Sigmoid colon (tissue), 7 donors: Measurements from ENCODE around the gene ANGPT4. TPM values are rescaled to one million over a fixed set of nuclear protein-coding genes. Genes with fewer than 3 reads are reported as not detected.

Experiments used
- DNase-seq: peaks from one replicate; pipeline ENCODE4 v3.0.0-alpha.2; 2019
- H3K27ac ChIP-seq, 4 donors: fragments of 200-600 bp; sonication (generic); one replicate each; pipeline ENCODE4 v1.5.1; 2016 to 2019; ENCODE audit warnings: mild to moderate bottlenecking in 1 of 4
- H3K27me3 ChIP-seq, 3 donors: fragments of 200-600 bp; sonication (generic); one replicate each; pipeline ENCODE4 v1.5.1; 2019; ENCODE audit warnings: mild to moderate bottlenecking in 1 of 3
- H3K36me3 ChIP-seq, 4 donors: fragments of 200-600 bp; sonication (generic); one replicate each; pipeline ENCODE4 v1.5.1; 2016 to 2019
- H3K4me1 ChIP-seq, 4 donors: fragments of 200-600 bp; sonication (generic); one replicate each; pipeline ENCODE4 v1.5.1; 2017 to 2019
- H3K4me3 ChIP-seq, 4 donors: fragments of 200-600 bp; sonication (generic); one replicate each; pipeline ENCODE4 v1.5.1; 2017 to 2019; ENCODE audit warnings: mild to moderate bottlenecking in 2 of 4, moderate library complexity in 1 of 4
- H3K9me3 ChIP-seq, 4 donors: fragments of 200-600 bp in 3 of 4; sonication (generic) in 3 of 4; one replicate each; pipeline versions ENCODE4 v1.5.1 to v1.6.1; 2013 to 2019
- CTCF ChIP-seq, 4 experiments: fragments of 450-650 bp in 3 of 4; fragments of 200-600 bp in 1 of 4; IDR thresholded peaks; one replicate each; pipeline ENCODE4 v1.5.1; 2016 to 2019; ENCODE audit warnings: antibody characterized with exemption in 4 of 4, mild to moderate bottlenecking in 3 of 4, moderate library complexity in 2 of 4
- EP300 ChIP-seq, 4 donors: sonication (generic); formaldehyde crosslinking; IDR thresholded peaks; one replicate each; pipeline ENCODE4 v1.6.1; 2017; ENCODE audit warnings: antibody characterized with exemption in 4 of 4
- POLR2A ChIP-seq, 2 donors: fragments of 450-650 bp; IDR thresholded peaks; one replicate each; pipeline ENCODE4 v1.6.1; 2016; ENCODE audit warnings: antibody characterized with exemption in 2 of 2, mild to moderate bottlenecking in 2 of 2, moderate library complexity in 2 of 2
- POLR2AphosphoS5 ChIP-seq, 4 donors: sonication (generic); formaldehyde crosslinking; IDR thresholded peaks; one replicate each; pipeline ENCODE4 v1.6.1; 2017; ENCODE audit warnings: antibody characterized with exemption in 4 of 4
- WGBS, 2 donors: extraction: QIAGEN DNeasy Blood & Tissue Kit; methylation state at CpG; one replicate each; pipeline ENCODE4 v1.1.7; 2013; 5-methylcytosine and 5-hydroxymethylcytosine counted together
- intact Hi-C: fragments of 100-400 bp; cut with DNase I; formaldehyde crosslinking; loops from one replicate; pipeline ENCODE4 v1.15.1; 2023
- polyA plus RNA-seq, 3 donors: library from polyadenylated mRNA; stranded (reverse); fragments of 200-250 nt; gene quantifications; one replicate each; pipeline ENCODE4 v1.2.3, GENCODE V29; 2013
- total RNA-seq, 4 donors: library from RNA; depleted of rRNA; stranded (reverse); fragments of >200 nt; gene quantifications; one replicate each; pipeline ENCODE4 v1.1.0, GENCODE V29; 2016
- donor health status: healthy with polysubstance abuse.
- donor health status: Bipolar disorder and iron deficiency.
- donor health status: healthy.

The ANGPT4 gene
- total and polyA plus RNA-seq, 7 donors = under 0.01 to 0.28 (median 0.23) TPM; not detected in 3

GRCh38 chr20:917416-917815 lies 1.3 kb upstream of the ANGPT4 start:
- WGBS, 2 donors = 48 to 52% methylated on average over 4 of the region's 4 CpGs
- no peaks in the 10 kb centered on the region for H3K9me3 ChIP-seq
- H3K4me1 ChIP-seq = no peaks in the 10 kb centered on the region
- DNase-seq = no peak
- intact Hi-C loops = no loop called here
- H3K4me3 ChIP-seq = no peak overlapping the region
- TF ChIP-seq POLR2AphosphoS5 (IDR thresholded peaks at IDR 0.05) = no peak
- TF ChIP-seq EP300 (IDR thresholded peaks at IDR 0.05) = no peak
- no peak for TF ChIP-seq CTCF (IDR thresholded peaks at IDR 0.05)
- TF ChIP-seq POLR2A (IDR thresholded peaks at IDR 0.05) = no peak
- no peak overlapping the region for H3K27ac ChIP-seq
- no peaks in the 10 kb centered on the region for H3K36me3 ChIP-seq
- H3K27me3 ChIP-seq = peaks cover 0 to 14% (median 0%) of the 10 kb centered on the region in 3 donors

- WGBS, 2 donors = 34 to 62% methylated on average over 5 of the region's 5 CpGs
- intact Hi-C loops = no loop called here
- Histone ChIP-seq H3K9me3 (no peaks in the 10 kb centered on the region), H3K4me3 (no peak overlapping the region), H3K27me3 (peaks cover 0 to 20% (median 0%) of the 10 kb centered on the region in 3 donors), H3K4me1 (no peaks in the 10 kb centered on the region), H3K36me3 (no peaks in the 10 kb centered on the region), H3K27ac (no peak overlapping the region)
- no peak for DNase-seq
- TF ChIP-seq POLR2A (IDR thresholded peaks at IDR 0.05) (no peak), EP300 (IDR thresholded peaks at IDR 0.05) (no peak), CTCF (IDR thresholded peaks at IDR 0.05) (no peak), POLR2AphosphoS5 (IDR thresholded peaks at IDR 0.05) (no peak)
Measured at GRCh38 chr20:916825-917224, 691 bp upstream of the ANGPT4 start.

GRCh38 chr20:914727-915498 lies 1.2 kb downstream of the ANGPT4 start:
- TF ChIP-seq EP300 (IDR thresholded peaks at IDR 0.05) = no peak
- no peak for TF ChIP-seq POLR2AphosphoS5 (IDR thresholded peaks at IDR 0.05)
- TF ChIP-seq CTCF (IDR thresholded peaks at IDR 0.05) = no peak
- TF ChIP-seq POLR2A (IDR thresholded peaks at IDR 0.05) = no peak
- Histone ChIP-seq H3K4me3 (no peak overlapping the region), H3K4me1 (no peaks in the 10 kb centered on the region), H3K27ac (no peak overlapping the region), H3K36me3 (no peaks in the 10 kb centered on the region), H3K9me3 (no peaks in the 10 kb centered on the region), H3K27me3 (peaks cover 0 to 22% (median 0%) of the 10 kb centered on the region in 3 donors)
- 63 to 67% methylated on average over 15 of the region's 15 CpGs for WGBS, 2 donors
- intact Hi-C loops = no loop called here
- DNase-seq = no peak

GRCh38 chr20:913306-913849 lies 2.8 kb downstream of the ANGPT4 start:
- intact Hi-C loops = no loop called here
- TF ChIP-seq POLR2AphosphoS5 (IDR thresholded peaks at IDR 0.05) = no peak
- TF ChIP-seq EP300 (IDR thresholded peaks at IDR 0.05) = no peak
- no peak for TF ChIP-seq POLR2A (IDR thresholded peaks at IDR 0.05)
- no peak for TF ChIP-seq CTCF (IDR thresholded peaks at IDR 0.05)
- Histone ChIP-seq H3K27ac (no peak overlapping the region), H3K4me3 (no peak overlapping the region), H3K27me3 (peaks cover 0 to 22% (median 0%) of the 10 kb centered on the region in 3 donors), H3K36me3 (no peaks in the 10 kb centered on the region), H3K4me1 (no peaks in the 10 kb centered on the region), H3K9me3 (no peaks in the 10 kb centered on the region)
- no peak for DNase-seq
- WGBS, 2 donors = 76 to 87% methylated on average over 5 of the region's 5 CpGs
